Ureter (tissue), 1 donor: ENCODE data around the gene ZC3H13. TPM values are rescaled to one million over a fixed set of nuclear protein-coding genes. Genes with fewer than 3 reads are reported as not detected.

Source experiments
- DNase-seq: peaks from one replicate; pipeline ENCODE4 v3.0.0-alpha.2; 2020; ENCODE audit warnings: low spot score
- total RNA-seq: library from RNA; stranded (reverse); gene quantifications from one replicate; pipeline ENCODE4 v1.2.4, GENCODE V29; 2023
- donor health status: DM: yes; HTN: yes; CAD: no.

ZC3H13 gene
- total RNA-seq, 1 donor from 2014 or later = 53.4 TPM

- DNase-seq = no peak
Measured at GRCh38 chr13:46059405-46059804, 6.9 kb upstream of the ZC3H13 start.

GRCh38 chr13:46058268-46058667 is 5.7 kb upstream of the ZC3H13 start:
- DNase-seq = no peak

GRCh38 chr13:46057256-46058015 is 4.9 kb upstream of the ZC3H13 start:
- no peak for DNase-seq

- DNase-seq = no peak
Measured at GRCh38 chr13:46053162-46054012, 841 bp upstream of the ZC3H13 start.

GRCh38 chr13:46051968-46052318 is 603 bp downstream of the ZC3H13 start:
- DNase-seq = no peak

DNA sequence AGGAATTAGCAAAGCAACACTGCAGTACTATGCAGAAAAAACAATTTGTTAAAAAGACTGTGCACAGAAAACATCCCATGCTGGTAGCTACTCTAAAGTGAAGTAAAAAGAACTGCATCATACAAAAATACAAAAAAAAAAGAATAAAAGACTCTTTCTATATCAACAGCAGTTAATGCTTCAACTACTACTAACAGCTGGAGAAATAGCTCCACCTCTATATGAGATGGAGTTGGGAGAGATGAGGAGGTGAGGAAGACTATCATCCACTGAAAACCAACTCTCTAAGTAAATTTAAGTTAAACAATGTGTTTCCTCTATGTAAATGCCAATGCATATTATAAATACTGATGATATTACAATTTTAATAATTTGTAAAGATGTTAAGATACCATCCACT is 1.8 kb downstream of the ZC3H13 start:
- DNase-seq = no peak

DNA sequence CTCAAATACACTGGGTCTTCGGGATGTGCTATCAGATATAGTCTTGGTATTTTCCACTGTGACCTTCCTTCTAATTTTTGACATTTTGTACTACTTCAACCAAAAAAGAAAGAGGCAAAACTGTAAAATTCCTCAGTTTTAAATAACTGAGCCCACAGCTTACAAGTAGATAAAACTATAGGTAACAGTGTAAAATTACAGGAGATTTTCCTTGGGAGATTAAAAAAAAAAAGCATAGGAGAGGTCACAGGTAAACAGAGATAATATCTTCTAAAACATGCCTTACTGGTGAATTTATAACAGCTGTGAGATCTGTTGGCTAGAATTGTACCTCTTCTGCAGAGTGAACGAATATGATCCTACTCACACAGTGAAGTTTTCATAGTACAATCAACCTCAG is 7.1 kb downstream of the ZC3H13 start:
- DNase-seq = no peak

GRCh38 chr13:46043647-46044046 is 8.9 kb downstream of the ZC3H13 start:
- DNase-seq = no peak

GRCh38 chr13:46041419-46041839 is 11.1 kb downstream of the ZC3H13 start:
- no peak for DNase-seq

DNA sequence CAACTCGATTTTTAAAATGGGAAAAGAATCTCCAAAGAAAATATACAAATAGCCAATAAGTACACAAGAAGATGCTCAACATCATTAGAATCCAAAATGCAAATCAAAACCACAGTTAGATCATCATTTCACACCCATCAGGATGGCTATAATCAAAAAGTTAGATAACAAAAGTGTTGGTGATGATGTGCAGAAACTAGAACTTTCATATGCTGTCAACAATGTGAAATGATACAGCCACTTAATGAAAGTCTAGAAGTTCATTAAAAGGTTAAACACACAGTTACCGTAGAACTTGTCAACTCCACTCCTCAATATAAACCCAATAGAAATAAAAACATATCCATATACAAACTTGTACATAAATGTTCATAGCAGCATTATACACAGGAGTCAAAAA is 11.8 kb downstream of the ZC3H13 start:
- DNase-seq = no peak

DNA sequence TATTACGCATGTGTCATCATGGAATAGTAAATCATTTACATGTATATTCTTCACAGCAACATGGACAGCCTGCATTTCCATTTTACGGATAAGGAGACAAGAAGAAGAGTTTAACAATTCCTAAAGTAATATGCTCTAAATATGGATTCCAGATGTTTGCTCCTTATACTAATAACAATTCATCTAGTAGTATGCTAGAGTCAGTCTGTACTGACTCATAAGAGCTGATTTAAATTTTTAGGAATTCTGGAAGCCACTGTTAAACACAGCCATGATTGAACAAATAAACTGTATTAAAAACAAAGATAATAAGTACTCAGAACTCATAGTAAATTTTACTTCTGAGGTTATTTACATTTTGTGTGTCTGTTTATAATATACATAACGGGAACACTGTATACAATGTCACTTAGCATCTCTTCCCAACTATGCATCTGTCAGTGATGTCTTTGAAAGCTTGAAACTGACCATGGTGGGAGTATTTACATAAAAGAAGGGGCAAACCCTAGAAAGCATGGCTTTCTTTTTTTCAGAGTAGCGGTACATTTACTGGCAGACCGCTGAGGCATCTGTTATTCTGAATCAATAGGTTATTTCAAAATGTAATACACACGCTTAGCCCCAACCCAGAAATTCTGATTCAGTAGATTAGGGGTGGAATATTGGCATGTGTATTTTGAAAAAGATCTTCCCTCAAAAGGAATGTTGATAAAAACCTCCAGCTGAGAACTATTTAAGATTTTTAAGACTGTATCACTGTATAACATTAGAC is 12.9 kb downstream of the ZC3H13 start:
- no peak for DNase-seq

DNA sequence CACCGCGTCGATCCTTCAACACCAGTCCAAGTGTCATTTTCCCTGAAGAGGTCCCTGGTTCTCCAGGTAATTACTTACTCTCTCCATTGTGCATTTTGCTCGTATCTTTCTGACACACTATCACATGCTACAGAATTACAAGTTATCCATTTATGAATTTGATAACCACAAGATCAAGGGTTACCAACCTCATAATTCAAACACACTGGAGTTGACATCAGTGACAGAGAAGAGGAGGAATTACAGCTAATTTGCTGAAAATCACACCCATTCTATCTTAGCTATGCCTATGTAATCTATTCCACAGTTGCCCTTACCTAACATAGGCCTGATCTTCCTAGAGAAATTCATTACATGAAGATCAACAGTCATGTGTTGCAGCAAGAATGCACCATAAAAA is 14.2 kb downstream of the ZC3H13 start:
- no peak for DNase-seq

- no peak for DNase-seq
Measured at GRCh38 chr13:46035066-46035465, 17.5 kb downstream of the ZC3H13 start.

DNA sequence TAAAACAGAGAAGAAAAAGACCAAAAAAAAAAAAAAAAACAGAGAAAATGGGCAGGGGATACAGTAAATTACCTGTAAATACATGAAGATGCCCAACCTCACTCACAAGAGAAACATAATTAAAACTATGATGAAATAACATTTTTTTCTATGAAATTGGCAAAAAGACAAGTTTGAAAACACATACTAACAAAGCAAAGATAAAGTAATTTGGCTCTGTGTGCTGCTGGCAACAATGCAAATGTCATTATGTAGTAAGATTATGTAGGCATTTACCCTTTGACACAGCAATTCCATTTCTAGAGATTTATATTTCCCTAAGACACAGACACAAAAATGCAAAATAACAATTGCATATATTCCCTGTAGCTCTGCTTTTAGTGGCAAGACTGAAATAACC is 20.2 kb downstream of the ZC3H13 start:
- DNase-seq = no peak

DNA sequence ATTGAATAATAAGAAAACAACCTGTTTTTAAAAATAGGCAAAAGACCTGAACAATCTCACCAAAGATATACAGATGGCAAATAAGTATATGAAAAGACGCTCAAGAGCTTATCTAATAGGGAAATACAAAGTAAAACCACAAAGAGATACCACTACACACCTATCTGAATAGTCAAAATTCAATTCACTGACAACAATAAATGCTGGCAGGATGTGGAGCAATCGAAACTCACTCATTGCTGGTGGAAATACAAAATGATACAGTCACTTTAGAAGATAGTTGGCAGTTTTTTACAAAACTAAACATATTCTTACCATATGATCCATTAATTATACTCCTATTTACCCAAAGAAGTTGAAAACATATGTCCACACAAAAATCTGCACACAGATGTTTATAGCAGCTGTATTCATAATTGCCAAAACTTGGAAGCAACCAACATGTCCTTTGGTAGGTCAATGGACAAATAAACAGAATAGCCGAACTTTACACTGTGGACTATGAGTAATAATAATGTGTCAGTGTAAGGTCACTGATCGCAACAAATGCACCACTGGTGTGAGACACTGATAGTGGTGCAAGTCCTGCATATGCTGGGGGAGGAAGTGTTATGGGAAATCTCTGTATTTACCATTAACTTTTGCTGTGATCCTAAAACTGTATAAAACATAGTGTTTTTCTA is 20.8 kb downstream of the ZC3H13 start:
- no peak for DNase-seq

DNA sequence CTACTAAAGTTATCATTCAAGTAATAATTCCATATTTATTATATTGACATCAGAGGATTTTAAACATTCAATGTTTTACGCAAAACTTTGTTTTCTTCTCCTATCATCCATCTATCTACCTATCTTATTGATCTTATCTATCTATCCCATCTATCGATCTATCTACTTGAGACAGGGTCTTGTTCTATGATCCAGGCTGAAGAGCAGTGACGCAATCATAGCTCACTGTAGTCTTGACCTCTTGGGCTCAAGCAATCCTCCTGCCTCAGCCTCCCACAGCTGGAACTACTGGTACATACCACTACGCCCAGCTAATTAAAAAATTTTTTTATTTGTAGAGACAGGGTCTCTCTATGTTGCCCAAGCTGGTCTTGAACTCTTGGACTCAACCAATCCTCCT is 27.4 kb downstream of the ZC3H13 start:
- DNase-seq = no peak

DNA sequence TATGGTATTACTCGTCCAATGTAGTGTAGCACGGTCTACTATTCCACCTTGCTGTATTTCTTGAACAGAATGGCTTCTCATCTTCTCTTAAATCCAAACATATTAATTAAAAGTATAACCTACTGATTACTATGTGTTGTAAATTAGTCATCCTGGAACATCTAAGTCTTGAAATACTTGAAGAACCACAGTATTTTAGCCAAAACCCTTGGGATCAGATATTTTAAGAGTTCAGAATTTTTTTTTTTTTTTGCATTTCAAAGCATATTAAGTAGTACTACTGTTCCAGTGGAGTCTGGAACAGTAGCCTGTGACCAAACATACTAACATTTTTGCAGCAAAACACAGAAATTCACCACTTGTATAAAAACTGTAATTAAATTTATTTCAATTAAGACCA is 30.1 kb downstream of the ZC3H13 start:
- no peak for DNase-seq

DNA sequence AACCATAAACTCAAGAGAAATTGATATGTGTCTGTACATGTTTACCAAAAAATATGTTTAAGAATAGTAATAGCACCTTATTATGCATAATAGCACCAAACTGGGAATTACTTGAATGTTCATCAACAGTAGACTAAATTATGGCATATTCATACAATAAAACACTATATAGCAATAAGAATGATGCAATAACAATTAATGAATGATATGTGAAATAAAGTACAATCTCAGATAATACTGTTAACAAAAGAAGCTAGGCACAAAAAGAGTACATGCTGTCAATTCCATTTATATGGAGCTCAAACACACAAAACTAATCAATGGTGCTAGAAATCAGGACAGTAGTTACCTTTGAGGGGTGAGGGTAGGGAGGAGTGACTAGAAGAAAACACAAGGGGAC is 36.3 kb downstream of the ZC3H13 start:
- DNase-seq = no peak

DNA sequence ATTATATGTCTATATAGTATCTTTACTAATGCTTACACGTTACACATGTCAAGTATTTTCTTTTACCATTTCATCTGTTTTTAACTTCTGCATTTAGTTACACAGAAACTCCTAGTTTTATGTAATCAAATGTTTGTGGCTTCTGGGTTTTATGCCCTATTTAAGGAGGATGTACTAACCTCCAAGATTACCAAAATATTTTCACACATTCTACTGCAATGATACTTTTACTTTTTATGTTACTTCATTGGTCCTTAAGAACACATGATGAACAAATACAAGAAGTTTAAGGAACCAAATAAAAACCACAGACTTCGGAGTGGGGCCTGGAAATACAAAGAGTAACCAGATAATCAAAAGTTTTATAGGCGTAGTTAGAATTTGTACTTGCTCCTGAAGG is 37.2 kb downstream of the ZC3H13 start:
- no peak for DNase-seq

DNA sequence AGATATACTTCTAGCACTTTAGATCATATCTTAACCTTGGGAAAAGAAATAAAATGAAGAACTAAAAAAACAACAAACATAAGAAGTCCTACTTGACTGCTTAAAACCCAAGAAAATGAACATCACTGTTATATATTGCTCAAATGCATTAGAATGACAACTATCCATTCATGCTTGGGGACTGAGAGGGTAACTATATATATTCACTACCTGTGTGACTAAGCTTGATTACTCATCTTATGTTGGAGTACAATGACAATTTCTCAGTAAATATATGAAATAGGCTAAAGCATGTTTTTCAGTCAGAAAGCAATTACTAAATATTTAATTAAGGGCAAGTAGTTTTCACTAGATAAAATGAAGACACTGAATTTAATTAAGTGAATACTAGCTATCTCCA is 40.1 kb downstream of the ZC3H13 start:
- DNase-seq = no peak

GRCh38 chr13:46010148-46010547 is 42.4 kb downstream of the ZC3H13 start:
- no peak for DNase-seq

- no peak for DNase-seq
Measured at GRCh38 chr13:46008631-46009030, 43.9 kb downstream of the ZC3H13 start.
